ENCODE results near the gene COX4I1. TPM values are rescaled to one million over a fixed set of nuclear protein-coding genes. Genes with fewer than 3 reads are reported as not detected.

The COX4I1 gene
- total RNA-seq, 2 donors from 2014 or later: 345 to 562 TPM

GRCh38 chr16:85781695-85782370, 17.7 kb upstream of the COX4I1 start:
- peak; percentile 80 for DNase-seq (ENCODE audit: low spot score)
- no peaks in the 10 kb centered on the region for H3K27me3 ChIP-seq (replicated peaks; ENCODE audit: insufficient read depth)
- peak overlapping the region in 1 of 2 donors; percentile 44 for H3K27ac ChIP-seq
- H3K9me3 ChIP-seq: no peaks in the 10 kb centered on the region
- intact Hi-C loops (cut with DNase I): no loop called here
- TF ChIP-seq POLR2A (IDR thresholded peaks at IDR 0.05) (no peak), CTCF (IDR thresholded peaks at IDR 0.05) (no peak), POLR2AphosphoS5 (IDR thresholded peaks at IDR 0.05) (peak; percentile 59)
- H3K36me3 ChIP-seq: no peaks in the 10 kb centered on the region
- WGBS: 39% methylated on average over 16 of the region's 16 CpGs
- no peak overlapping the region for H3K4me3 ChIP-seq
- peaks cover 5% of the 10 kb centered on the region for H3K4me1 ChIP-seq (replicated peaks)

GRCh38 chr16:85782451-85782850, 17.0 kb upstream of the COX4I1 start:
- H3K27me3 ChIP-seq (replicated peaks; ENCODE audit: insufficient read depth): no peaks in the 10 kb centered on the region
- peaks cover 5% of the 10 kb centered on the region for H3K4me1 ChIP-seq (replicated peaks)
- H3K36me3 ChIP-seq: no peaks in the 10 kb centered on the region
- WGBS: 69% methylated on average over 6 of the region's 6 CpGs
- no peaks in the 10 kb centered on the region for H3K9me3 ChIP-seq
- TF ChIP-seq CTCF (IDR thresholded peaks at IDR 0.05) (no peak), POLR2A (IDR thresholded peaks at IDR 0.05) (no peak)
- no peak overlapping the region for H3K27ac ChIP-seq
- no peak overlapping the region for H3K4me3 ChIP-seq
- no peak for DNase-seq (ENCODE audit: low spot score)
- intact Hi-C loops (cut with DNase I): no loop called here

GRCh38 chr16:85783441-85783840, 16.1 kb upstream of the COX4I1 start:
- DNase-seq (ENCODE audit: low spot score): no peak
- H3K4me1 ChIP-seq (replicated peaks): peaks cover 5% of the 10 kb centered on the region
- intact Hi-C loops (cut with DNase I): no loop called here
- no peak overlapping the region for H3K27ac ChIP-seq
- no peak for TF ChIP-seq CTCF (IDR thresholded peaks at IDR 0.05)
- no peak for TF ChIP-seq POLR2A (IDR thresholded peaks at IDR 0.05)
- TF ChIP-seq POLR2AphosphoS5 (IDR thresholded peaks at IDR 0.05): no peak
- no peaks in the 10 kb centered on the region for H3K27me3 ChIP-seq (replicated peaks; ENCODE audit: insufficient read depth)
- H3K36me3 ChIP-seq: no peaks in the 10 kb centered on the region
- no peak overlapping the region for H3K4me3 ChIP-seq
- no peaks in the 10 kb centered on the region for H3K9me3 ChIP-seq
- WGBS: 89% methylated on average over 8 of the region's 8 CpGs

- Histone ChIP-seq H3K27me3 (replicated peaks; ENCODE audit: insufficient read depth) (no peaks in the 10 kb centered on the region), H3K27ac (no peak overlapping the region), H3K4me1 (replicated peaks) (peaks cover 5% of the 10 kb centered on the region), H3K4me3 (no peak overlapping the region), H3K36me3 (no peaks in the 10 kb centered on the region), H3K9me3 (no peaks in the 10 kb centered on the region)
- no peak for DNase-seq (ENCODE audit: low spot score)
- WGBS: 96% methylated on average over 2 of the region's 2 CpGs
- intact Hi-C loops (cut with DNase I): no loop called here
- no peak for TF ChIP-seq CTCF (IDR thresholded peaks at IDR 0.05)
- TF ChIP-seq POLR2AphosphoS5 (IDR thresholded peaks at IDR 0.05): no peak
- TF ChIP-seq POLR2A (IDR thresholded peaks at IDR 0.05): no peak
Observed at GRCh38 chr16:85784813-85785212, 14.7 kb upstream of the COX4I1 start.

- H3K4me1 ChIP-seq (replicated peaks): peaks cover 5% of the 10 kb centered on the region
- no peaks in the 10 kb centered on the region for H3K36me3 ChIP-seq
- WGBS: 82% methylated on average over 2 of the region's 2 CpGs
- intact Hi-C loops (cut with DNase I): no loop called here
- H3K4me3 ChIP-seq: no peak overlapping the region
- H3K9me3 ChIP-seq: no peaks in the 10 kb centered on the region
- no peak overlapping the region for H3K27ac ChIP-seq
- no peak for TF ChIP-seq CTCF (IDR thresholded peaks at IDR 0.05)
- TF ChIP-seq POLR2AphosphoS5 (IDR thresholded peaks at IDR 0.05): no peak
- no peak for DNase-seq (ENCODE audit: low spot score)
- H3K27me3 ChIP-seq (replicated peaks; ENCODE audit: insufficient read depth): no peaks in the 10 kb centered on the region
Observed at GRCh38 chr16:85785927-85786326, 13.6 kb upstream of the COX4I1 start.
